D721Med (cell line): Measurements from ENCODE around the gene ANO4.

Experiments used
- DNase-seq: peaks from one replicate; pipeline ENCODE4 v3.0.0; 2011; ENCODE audit warnings: low spot score; ENCODE audit not compliant: insufficient read length
- FAIRE-seq: peaks from 2 replicates; lab custom pipeline; 2011; peaks lifted over from hg19 to GRCh38; lab: Jason Lieb, UNC
- TF ChIP-seq, protein P1 (sequence below): IDR thresholded peaks from 2 replicates; pipeline ENCODE4 v1.5.1; 2012; ENCODE audit warnings: mild to moderate bottlenecking, control low read depth; ENCODE audit not compliant: insufficient read depth; ENCODE audit errors: missing control alignments

Gene ANO4

DNA sequence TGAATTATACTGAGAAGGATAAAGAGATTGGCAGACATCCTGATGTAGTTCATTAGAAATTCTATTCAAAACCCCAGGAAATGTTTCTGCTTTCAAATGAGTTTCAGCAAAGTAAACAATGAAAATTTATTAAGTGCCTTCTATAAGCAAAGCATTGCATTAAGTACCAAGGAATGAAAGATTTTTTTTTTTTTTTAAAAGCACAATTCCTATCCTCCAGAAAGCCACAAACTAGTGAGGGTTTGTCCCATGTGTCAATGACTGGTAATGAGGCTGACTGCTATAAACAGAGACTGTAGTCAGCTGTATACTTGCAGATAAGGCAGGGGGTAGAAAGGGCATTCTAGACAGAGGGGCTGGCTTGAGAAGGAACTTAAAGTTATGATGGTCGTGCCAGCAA is 6.7 kb downstream of the ANO4 start:
- no peak for FAIRE-seq
- TF ChIP-seq, protein P1, sequence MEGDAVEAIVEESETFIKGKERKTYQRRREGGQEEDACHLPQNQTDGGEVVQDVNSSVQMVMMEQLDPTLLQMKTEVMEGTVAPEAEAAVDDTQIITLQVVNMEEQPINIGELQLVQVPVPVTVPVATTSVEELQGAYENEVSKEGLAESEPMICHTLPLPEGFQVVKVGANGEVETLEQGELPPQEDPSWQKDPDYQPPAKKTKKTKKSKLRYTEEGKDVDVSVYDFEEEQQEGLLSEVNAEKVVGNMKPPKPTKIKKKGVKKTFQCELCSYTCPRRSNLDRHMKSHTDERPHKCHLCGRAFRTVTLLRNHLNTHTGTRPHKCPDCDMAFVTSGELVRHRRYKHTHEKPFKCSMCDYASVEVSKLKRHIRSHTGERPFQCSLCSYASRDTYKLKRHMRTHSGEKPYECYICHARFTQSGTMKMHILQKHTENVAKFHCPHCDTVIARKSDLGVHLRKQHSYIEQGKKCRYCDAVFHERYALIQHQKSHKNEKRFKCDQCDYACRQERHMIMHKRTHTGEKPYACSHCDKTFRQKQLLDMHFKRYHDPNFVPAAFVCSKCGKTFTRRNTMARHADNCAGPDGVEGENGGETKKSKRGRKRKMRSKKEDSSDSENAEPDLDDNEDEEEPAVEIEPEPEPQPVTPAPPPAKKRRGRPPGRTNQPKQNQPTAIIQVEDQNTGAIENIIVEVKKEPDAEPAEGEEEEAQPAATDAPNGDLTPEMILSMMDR, result no peak

DNA sequence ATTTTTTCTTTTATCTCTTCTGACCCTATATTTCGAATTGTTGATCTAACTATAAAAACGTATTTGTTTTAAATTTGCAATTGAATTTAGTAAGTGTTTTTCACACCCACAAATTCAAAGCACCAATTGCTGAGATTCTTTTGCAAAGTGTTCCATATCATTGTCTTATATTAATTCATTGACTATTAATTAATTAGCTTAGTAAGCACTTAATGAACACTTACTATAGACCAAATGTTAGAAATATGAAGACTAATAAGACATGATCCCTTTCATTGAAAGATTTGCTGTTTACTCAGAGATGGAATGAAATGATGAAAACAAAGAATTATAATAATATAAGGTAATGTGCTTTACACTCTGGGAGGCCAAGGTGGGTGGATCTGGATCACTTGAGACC is 14.2 kb downstream of the ANO4 start:
- TF ChIP-seq, protein P1, result no peak
- FAIRE-seq (no peak), DNase-seq (no peak)

More for the DNA sequence above, 6.7 kb downstream of the ANO4 start:
- no peak for DNase-seq

GRCh38 chr12:100820314-100820713 is 25.7 kb downstream of the ANO4 start:
- FAIRE-seq, result no peak

DNA sequence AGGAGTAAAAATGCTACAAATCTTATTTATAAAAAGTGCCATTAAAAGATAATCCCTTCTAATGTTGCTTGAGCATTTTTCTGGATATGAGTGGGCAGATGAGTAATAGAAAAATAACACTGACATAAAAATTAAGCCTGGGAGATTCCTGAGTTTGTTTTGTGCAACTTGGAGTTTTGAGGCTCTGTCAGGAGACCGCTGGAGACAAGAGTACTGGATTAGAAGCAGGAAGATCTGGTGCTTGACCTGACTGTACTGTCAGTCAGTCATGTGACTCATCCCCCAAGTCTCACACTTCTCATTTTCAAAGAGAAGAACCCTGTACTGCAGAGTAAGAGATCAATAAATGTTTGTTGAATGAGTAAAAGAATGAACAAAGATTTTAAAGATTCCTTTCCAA is 29.4 kb downstream of the ANO4 start:
- TF ChIP-seq, protein P1, result no peak
- FAIRE-seq, result no peak
- no peak for DNase-seq

More at GRCh38 chr12:100820314-100820713, 25.7 kb downstream of the ANO4 start:
- no peak for DNase-seq
- TF ChIP-seq, protein P1, result no peak

GRCh38 chr12:100824476-100824875 is 29.9 kb downstream of the ANO4 start:
- TF ChIP-seq, protein P1, result no peak

GRCh38 chr12:100826323-100826722 is 31.7 kb downstream of the ANO4 start:
- no peak for FAIRE-seq
- TF ChIP-seq, protein P1, result no peak
- DNase-seq, result no peak

More at GRCh38 chr12:100824476-100824875, 29.9 kb downstream of the ANO4 start:
- FAIRE-seq (no peak), DNase-seq (no peak)

DNA sequence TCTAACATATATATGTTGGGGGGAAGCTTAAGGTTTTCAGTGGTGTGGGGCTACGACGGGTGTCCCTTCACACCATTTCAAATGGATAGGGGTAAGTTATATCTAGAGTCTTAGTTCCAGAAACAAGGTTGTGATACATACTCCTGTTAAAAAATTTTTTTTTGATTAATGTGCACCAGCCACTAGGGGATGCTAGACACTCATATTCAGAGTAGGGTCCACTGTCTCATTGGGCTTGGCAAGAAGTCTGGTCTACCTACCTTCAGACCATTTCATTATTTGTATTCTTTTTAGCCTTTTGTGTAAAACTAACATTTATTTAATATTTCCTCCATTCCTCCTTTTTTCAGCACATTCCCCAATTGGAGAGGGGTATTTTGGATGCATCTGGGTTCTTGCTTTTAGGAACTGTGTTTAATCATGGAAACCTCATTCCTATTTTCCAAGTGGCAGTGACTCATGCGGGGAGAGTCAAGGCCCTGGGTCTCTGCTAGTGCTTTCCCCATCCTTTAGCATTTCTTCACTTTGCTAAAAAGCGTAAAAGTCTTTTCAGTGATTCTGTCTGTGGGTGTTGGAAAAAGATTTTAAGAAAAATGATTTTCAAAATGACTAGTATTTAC is 33.4 kb downstream of the ANO4 start:
- TF ChIP-seq, protein P1, result peak; percentile 72
- FAIRE-seq (peak; percentile 72), DNase-seq (no peak)
